KMS-11 (cell line): ENCODE data around the gene TMEM39B.
"Not testable (repeated sequence)": the region's sequence is repeated elsewhere in the genome, so short reads cannot be mapped to it uniquely, and the experiment has no call there.

ENCODE experiments used
- H2AFZ ChIP-seq: fragments of 200-600 bp; sonication (generic); 2 replicates; pipeline ENCODE4 v1.6.1; 2016; ENCODE audit warnings: antibody characterized with exemption, mixed run types, low read depth
- H3K27ac ChIP-seq: fragments of 200-600 bp; sonication (generic); 2 replicates; pipeline ENCODE4 v1.6.1; 2016; ENCODE audit warnings: mild to moderate bottlenecking, mixed run types
- H3K27me3 ChIP-seq: fragments of 200-600 bp; sonication (generic); 2 replicates; pipeline ENCODE4 v1.6.1; 2017; ENCODE audit warnings: mild to moderate bottlenecking, low read depth, mixed run types, moderate library complexity; ENCODE audit not compliant: insufficient read depth
- H3K36me3 ChIP-seq: fragments of 200-600 bp; sonication (generic); 2 replicates; pipeline ENCODE4 v1.6.1; 2017; ENCODE audit warnings: mild to moderate bottlenecking, mixed run types; ENCODE audit not compliant: insufficient read depth
- H3K4me1 ChIP-seq: fragments of 200-600 bp; sonication (generic); 2 replicates; pipeline ENCODE4 v1.6.1; 2016; ENCODE audit warnings: mild to moderate bottlenecking, low read depth, mixed run types; ENCODE audit not compliant: poor library complexity, severe bottlenecking
- H3K4me2 ChIP-seq: fragments of 200-600 bp; sonication (generic); 2 replicates; pipeline ENCODE4 v1.7.0; 2016; ENCODE audit warnings: mild to moderate bottlenecking, mixed run types
- H3K4me3 ChIP-seq: fragments of 200-600 bp; sonication (generic); IDR thresholded peaks from 2 replicates; pipeline ENCODE4 v1.6.1; 2017; ENCODE audit warnings: low read depth, low read length, mixed read lengths; ENCODE audit not compliant: insufficient read depth
- H3K79me2 ChIP-seq: fragments of 200-600 bp; sonication (generic); 2 replicates; pipeline ENCODE4 v1.6.1; 2016; ENCODE audit warnings: low read depth, mixed run types; ENCODE audit not compliant: insufficient read depth
- H3K9ac ChIP-seq: fragments of 200-600 bp; sonication (generic); 2 replicates; pipeline ENCODE4 v1.6.1; 2016; ENCODE audit warnings: mild to moderate bottlenecking, mixed run types
- H4K20me1 ChIP-seq: fragments of 200-600 bp; sonication (generic); 2 replicates; pipeline ENCODE4 v1.6.1; 2016; ENCODE audit warnings: mild to moderate bottlenecking, mixed run types; ENCODE audit not compliant: insufficient read depth
- TF ChIP-seq, protein P1 (sequence below): fragments of 200-600 bp; sonication (generic); conservative IDR thresholded peaks from 2 replicates; pipeline ENCODE4 v1.6.1; 2017; ENCODE audit warnings: low read depth, mild to moderate bottlenecking, antibody characterized with exemption, low read length, moderate library complexity, mixed read lengths

Gene TMEM39B

GRCh38 chr1:32114420-32114819 is 41.7 kb downstream of the TMEM39B start:
- no peak overlapping the region for H3K4me2 ChIP-seq
- H3K9ac ChIP-seq, result no peak overlapping the region
- TF ChIP-seq, protein P1, sequence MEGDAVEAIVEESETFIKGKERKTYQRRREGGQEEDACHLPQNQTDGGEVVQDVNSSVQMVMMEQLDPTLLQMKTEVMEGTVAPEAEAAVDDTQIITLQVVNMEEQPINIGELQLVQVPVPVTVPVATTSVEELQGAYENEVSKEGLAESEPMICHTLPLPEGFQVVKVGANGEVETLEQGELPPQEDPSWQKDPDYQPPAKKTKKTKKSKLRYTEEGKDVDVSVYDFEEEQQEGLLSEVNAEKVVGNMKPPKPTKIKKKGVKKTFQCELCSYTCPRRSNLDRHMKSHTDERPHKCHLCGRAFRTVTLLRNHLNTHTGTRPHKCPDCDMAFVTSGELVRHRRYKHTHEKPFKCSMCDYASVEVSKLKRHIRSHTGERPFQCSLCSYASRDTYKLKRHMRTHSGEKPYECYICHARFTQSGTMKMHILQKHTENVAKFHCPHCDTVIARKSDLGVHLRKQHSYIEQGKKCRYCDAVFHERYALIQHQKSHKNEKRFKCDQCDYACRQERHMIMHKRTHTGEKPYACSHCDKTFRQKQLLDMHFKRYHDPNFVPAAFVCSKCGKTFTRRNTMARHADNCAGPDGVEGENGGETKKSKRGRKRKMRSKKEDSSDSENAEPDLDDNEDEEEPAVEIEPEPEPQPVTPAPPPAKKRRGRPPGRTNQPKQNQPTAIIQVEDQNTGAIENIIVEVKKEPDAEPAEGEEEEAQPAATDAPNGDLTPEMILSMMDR, result no peak
- H2AFZ ChIP-seq, result no peak overlapping the region
- no peaks in the 10 kb centered on the region for H3K27me3 ChIP-seq
- no peak overlapping the region for H3K4me3 ChIP-seq
- H3K79me2 ChIP-seq, result peaks cover 94% of the 10 kb centered on the region
- no peak overlapping the region for H3K27ac ChIP-seq
- no peaks in the 10 kb centered on the region for H3K36me3 ChIP-seq
- peaks cover 31% of the 10 kb centered on the region for H3K4me1 ChIP-seq
- peaks cover 4% of the 10 kb centered on the region for H4K20me1 ChIP-seq

DNA sequence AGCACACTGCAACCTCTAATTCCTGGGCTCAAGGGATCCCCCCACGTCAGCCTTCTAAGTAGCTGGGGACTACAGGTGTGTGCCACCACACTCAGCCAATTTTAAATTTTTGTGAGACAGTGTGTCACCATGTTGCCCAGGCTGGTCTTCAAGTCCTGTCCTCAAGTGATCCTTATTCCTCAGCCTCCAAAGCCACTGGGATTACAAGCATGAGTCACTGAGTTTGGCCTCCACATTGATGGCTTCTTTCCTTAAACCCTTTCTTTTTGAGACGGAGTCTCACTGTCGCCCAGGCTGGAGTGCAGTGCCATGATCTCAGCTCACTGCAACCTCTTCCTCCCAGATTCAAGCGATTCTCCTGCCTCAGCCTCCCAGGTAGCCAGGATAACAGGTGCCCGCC is 42.8 kb downstream of the TMEM39B start:
- no peaks in the 10 kb centered on the region for H3K36me3 ChIP-seq
- no peak overlapping the region for H3K9ac ChIP-seq
- no peak overlapping the region for H3K4me3 ChIP-seq
- peaks cover 26% of the 10 kb centered on the region for H3K4me1 ChIP-seq
- no peak overlapping the region for H3K4me2 ChIP-seq
- TF ChIP-seq, protein P1, result no peak
- H4K20me1 ChIP-seq, result peaks cover 4% of the 10 kb centered on the region
- no peak overlapping the region for H2AFZ ChIP-seq
- peaks cover 94% of the 10 kb centered on the region for H3K79me2 ChIP-seq
- H3K27ac ChIP-seq, result no peak overlapping the region
- H3K27me3 ChIP-seq, result no peaks in the 10 kb centered on the region

DNA sequence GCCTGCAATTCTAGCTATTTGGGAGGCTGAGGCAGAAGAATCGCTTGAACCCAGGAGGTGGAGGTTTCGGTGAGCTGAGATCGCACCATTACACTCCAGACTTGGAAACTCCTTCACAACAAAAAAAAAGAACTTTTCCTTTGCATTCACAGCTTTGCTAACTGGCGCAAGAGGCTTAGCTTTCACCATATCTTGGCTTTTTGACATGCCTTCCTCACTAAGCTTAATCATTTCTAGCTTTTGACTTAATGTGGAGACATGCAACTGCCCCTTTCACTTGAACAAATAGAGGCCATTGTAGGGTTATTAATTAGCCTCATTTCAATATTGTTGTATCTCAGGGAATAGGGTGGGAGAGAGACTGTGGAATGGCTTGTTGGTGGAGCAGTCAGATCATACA is 43.8 kb downstream of the TMEM39B start:
- Histone ChIP-seq H3K27ac (no peak overlapping the region), H3K36me3 (no peaks in the 10 kb centered on the region)
- TF ChIP-seq, protein P1, result no peak

GRCh38 chr1:32122151-32122550 is 49.4 kb downstream of the TMEM39B start:
- no peak overlapping the region for H2AFZ ChIP-seq
- TF ChIP-seq, protein P1, result no peak
- H4K20me1 ChIP-seq, result peaks cover 8% of the 10 kb centered on the region; the same call in 1 of the 2 replicates
- no peak overlapping the region for H3K4me3 ChIP-seq
- peaks cover 6% of the 10 kb centered on the region for H3K4me1 ChIP-seq
- peaks cover 85% of the 10 kb centered on the region for H3K79me2 ChIP-seq
- H3K4me2 ChIP-seq, result no peak overlapping the region
- no peaks in the 10 kb centered on the region for H3K27me3 ChIP-seq
- no peak overlapping the region for H3K27ac ChIP-seq
- H3K36me3 ChIP-seq, result no peaks in the 10 kb centered on the region
- H3K9ac ChIP-seq, result no peak overlapping the region

More for the DNA sequence above, 43.8 kb downstream of the TMEM39B start:
- Histone ChIP-seq H3K4me3 (no peak overlapping the region), H3K79me2 (peaks cover 94% of the 10 kb centered on the region), H3K4me1 (peaks cover 20% of the 10 kb centered on the region), H2AFZ (no peak overlapping the region), H3K4me2 (no peak overlapping the region), H3K27me3 (no peaks in the 10 kb centered on the region), H4K20me1 (peaks cover 4% of the 10 kb centered on the region; the same call in 1 of the 2 replicates), H3K9ac (no peak overlapping the region)

DNA sequence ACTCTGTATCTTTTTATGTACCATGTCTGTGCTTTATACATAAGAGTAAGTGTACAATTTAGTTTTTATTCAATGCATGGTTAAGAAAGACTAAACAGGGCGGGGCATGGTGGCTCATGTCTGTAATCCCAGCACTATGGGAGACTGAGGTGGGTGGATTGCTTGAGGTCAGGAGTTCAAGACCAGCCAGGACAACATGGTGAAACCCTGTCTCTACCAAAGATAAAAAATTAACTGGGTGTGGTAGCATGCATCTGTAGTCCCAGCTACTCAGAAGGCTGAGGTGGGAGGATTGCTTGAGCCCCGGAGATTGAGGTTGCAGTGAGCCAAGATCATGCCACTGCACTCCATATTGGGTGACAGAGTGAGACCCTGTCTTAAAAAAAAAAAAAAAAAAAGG is 50.6 kb downstream of the TMEM39B start:
- H3K27me3 ChIP-seq, H4K20me1 ChIP-seq, H3K4me3 ChIP-seq, H3K27ac ChIP-seq, H3K4me1 ChIP-seq, H3K9ac ChIP-seq, H3K36me3 ChIP-seq, H3K4me2 ChIP-seq, H2AFZ ChIP-seq: not testable (repeated sequence)
- peaks cover 82% of the 10 kb centered on the region; the same call in 1 of the 2 replicates for H3K79me2 ChIP-seq
